K562 (cell line): Measurements from ENCODE around the gene CCL20. TPM values are rescaled to one million over a fixed set of nuclear protein-coding genes. Genes with fewer than 3 reads are reported as not detected.

Experiments
- ATAC-seq: fragments of 200-7000 bp; cut with Tn5 transposase; 3 replicates; pipeline ENCODE4 v1.9.1; 2020; ENCODE audit warnings: moderate library complexity
- BruUV-seq: library from RNA; stranded (reverse); fragments of 400-500 nt; replicated peaks from 2 replicates; lab custom pipeline; 2021; lab: Mats Ljungman, UMichigan
- CTCF ChIA-PET: fragments of 300-600 bp; formaldehyde crosslinking; extraction: SDS; loops from one replicate; lab custom pipeline; 2021; ENCODE audit warnings: low intra/inter-chr PET ratio; lab: Yijun Ruan, JAX
- POLR2A ChIA-PET: fragments of 300-600, 350-650 bp; sonication (Branson Sonifier 250); formaldehyde crosslinking; extraction: SDS; loops from one replicate; lab custom pipeline; 2021; ENCODE audit warnings: antibody characterized with exemption, inconsistent platforms; lab: Yijun Ruan, JAX
- DNase-seq, 4 experiments: peaks; one replicate each; pipeline versions ENCODE4 v3.0.0 to v3.0.0-alpha.2; 2011 to 2018; ENCODE audit warnings: low spot score in 3 of 4, mixed read lengths in 3 of 4; ENCODE audit errors: extremely low read depth in 1 of 4
- FAIRE-seq: peaks from 2 replicates; lab custom pipeline; 2011; peaks lifted over from hg19 to GRCh38; lab: Jason Lieb, UNC
- H2AFZ ChIP-seq: 2 replicates; pipeline ENCODE4 v1.6.0; 2011; ENCODE audit warnings: low read depth, low read length, control low read depth, inconsistent platforms
- H3K27ac ChIP-seq: fragments of 200-600 bp; 3 replicates; pipeline ENCODE4 v1.8.0; 2011; ENCODE audit warnings: low read depth, mild to moderate bottlenecking, control low read depth, inconsistent platforms, low read length, moderate library complexity, mixed read lengths; ENCODE audit errors: extremely low read depth
- H3K27me3 ChIP-seq, 2 experiments: fragments of 300-600 bp in 1 of 2; 2 replicates in 1 of 2; 3 replicates in 1 of 2; pipeline versions ENCODE4 v1.6.0 to v1.8.0; 2011; ENCODE audit warnings: inconsistent platforms in 2 of 2, low read length in 2 of 2, mild to moderate bottlenecking in 1 of 2, mixed read lengths in 1 of 2, moderate library complexity in 1 of 2; ENCODE audit not compliant: control insufficient read depth in 2 of 2, insufficient read depth in 2 of 2
- H3K36me3 ChIP-seq: fragments of 300-600 bp; 3 replicates; pipeline ENCODE4 v1.8.0; 2011; ENCODE audit warnings: mild to moderate bottlenecking, low read length, inconsistent platforms; ENCODE audit not compliant: control insufficient read depth, insufficient read depth
- H3K4me1 ChIP-seq, 2 experiments: fragments of 200-600 bp in 1 of 2; replicated peaks in 1 of 2; 2 replicates in 1 of 2; 3 replicates in 1 of 2; pipeline versions ENCODE4 v1.5.1 to v1.8.0; 2011; ENCODE audit warnings: inconsistent platforms in 2 of 2, low read length in 2 of 2, mild to moderate bottlenecking in 1 of 2, mixed read lengths in 1 of 2, moderate library complexity in 1 of 2; ENCODE audit not compliant: control insufficient read depth in 2 of 2, insufficient read depth in 2 of 2
- H3K4me2 ChIP-seq: 2 replicates; pipeline ENCODE4 v1.6.1; 2011; ENCODE audit warnings: low read length, control low read depth, inconsistent platforms, mixed read lengths; ENCODE audit not compliant: insufficient read depth
- H3K4me3 ChIP-seq: fragments of 200-600 bp; sonication (generic), shearing (Covaris generic); 2 replicates; pipeline ENCODE4 v1.5.1; 2016; ENCODE audit warnings: control low read depth, inconsistent platforms
- H3K79me2 ChIP-seq: fragments of 200-600 bp; 3 replicates; pipeline ENCODE4 v1.8.0; 2011; ENCODE audit warnings: low read length, inconsistent platforms; ENCODE audit not compliant: control insufficient read depth, insufficient read depth
- H3K9ac ChIP-seq, 2 experiments: 2 replicates each; pipeline versions ENCODE4 v1.6.0 to v1.6.1; 2011; ENCODE audit warnings: low read depth in 2 of 2, low read length in 2 of 2, control low read depth in 1 of 2, inconsistent platforms in 1 of 2, mild to moderate bottlenecking in 1 of 2, mixed read lengths in 1 of 2; ENCODE audit not compliant: insufficient read depth in 1 of 2
- H3K9me1 ChIP-seq: one replicate; pipeline ENCODE4 v1.6.0; 2011; ENCODE audit warnings: inconsistent platforms, mild to moderate bottlenecking, low read length, moderate library complexity; ENCODE audit not compliant: control insufficient read depth, insufficient read depth
- H3K9me3 ChIP-seq: replicated peaks from 2 replicates; pipeline ENCODE4 v1.5.1; 2011; ENCODE audit warnings: low read depth, low read length, inconsistent platforms; ENCODE audit not compliant: control insufficient read depth, insufficient read depth
- H4K20me1 ChIP-seq: replicated peaks from 2 replicates; pipeline ENCODE4 v1.6.1; 2011; ENCODE audit warnings: low read length, inconsistent platforms, mixed read lengths; ENCODE audit not compliant: control insufficient read depth, insufficient read depth
- FIP1L1 ChIP-seq: fragments of 200-400 bp; formaldehyde crosslinking; IDR thresholded peaks from 2 replicates; pipeline ENCODE4 v1.6.1; 2018; ENCODE audit warnings: mild to moderate bottlenecking, low read depth, low read length; ENCODE audit not compliant: poor library complexity, severe bottlenecking
- SFPQ ChIP-seq: fragments of 200-400 bp; formaldehyde crosslinking; IDR thresholded peaks from 2 replicates; pipeline ENCODE4 v1.6.1; 2017; ENCODE audit warnings: mild to moderate bottlenecking, low read depth, low read length, moderate library complexity
- ZBTB2 ChIP-seq: fragments of 450-650 bp; IDR thresholded peaks from 2 replicates; pipeline ENCODE4 v1.6.1; 2016; ENCODE audit warnings: antibody characterized with exemption
- ZNF140 ChIP-seq: fragments of 250-450 bp; sonication (Bioruptor Pico); IDR thresholded peaks from 2 replicates; pipeline ENCODE4 v1.8.0; 2021; ENCODE audit warnings: moderate library complexity, mild to moderate bottlenecking, inconsistent platforms
- WGBS: fragments of 100-300 bp; shearing (Covaris generic); methylation state at CpG from one replicate; pipeline ENCODE4 v1.1.6; 2016; ENCODE audit warnings: low coverage, mixed read lengths; ENCODE audit not compliant: insufficient coverage; ENCODE audit errors: missing lambda C conversion rate; 5-methylcytosine and 5-hydroxymethylcytosine counted together
- in situ Hi-C: fragments of 300-500 bp; cut with MboI; formaldehyde crosslinking; loops from 4 replicates; pipeline ENCODE4 v1.15.0; 2018; ENCODE audit warnings: inconsistent platforms, mixed read lengths
- intact Hi-C: fragments of 100-400 bp; cut with micrococcal nuclease; formaldehyde crosslinking; loops from 2 replicates; pipeline ENCODE4 v1.14.2; 2022
- polyA plus RNA-seq, 8 experiments: library from polyadenylated mRNA; depleted of rRNA in 4 of 8; stranded (reverse) in 5 of 8; unstranded in 3 of 8; fragments of >200 nt; fragmentation: Nextera tagmentation in 2 of 8; fragmentation: Illumina TruSeq in 1 of 8; extraction: Ambion mirVana in 2 of 8; extraction: Trizol in 1 of 8; gene quantifications; 2 replicates each; pipeline versions ENCODE4 v1.2.1 to v1.2.3, GENCODE V29; 2011 to 2014; ENCODE audit warnings: inconsistent platforms in 1 of 8, missing spikeins in 1 of 8
- total RNA-seq, 7 experiments: library from RNA; depleted of rRNA in 6 of 7; stranded (reverse); fragments of >200 nt in 6 of 7; fragmentation: Illumina TruSeq in 2 of 7; extraction: Trizol in 2 of 7; gene quantifications; 2 replicates each; pipeline versions ENCODE4 v1.2.1 to v1.2.3, GENCODE V29; 2011 to 2021; ENCODE audit warnings: low replicate concordance in 1 of 7
- TF ChIP-seq, protein P1 (sequence below), 2 experiments: fragments of 450-650 bp in 1 of 2; sonication (generic) in 1 of 2; formaldehyde crosslinking in 1 of 2; IDR thresholded peaks; 2 replicates each; pipeline versions ENCODE4 v1.7.1 to v1.9.0; 2016 to 2022; ENCODE audit warnings: inconsistent platforms in 1 of 2, mild to moderate bottlenecking in 1 of 2, missing genetic modification reagents in 1 of 2

The CCL20 gene
- total and polyA plus RNA-seq, 9 of the 15 experiments (the other 6 are each of a cell fraction or from before 2014, with no cell fraction given): 0.29 TPM; not detected in 8

- no peaks in the 10 kb centered on the region for H3K4me1 ChIP-seq
- FAIRE-seq (no peak), DNase-seq (no peak), ATAC-seq (no peak)
- no peaks in the 10 kb centered on the region for H3K9me3 ChIP-seq
- ChIA-PET POLR2A (no interaction called here), CTCF (no interaction called here)
- intact Hi-C loops (no loop called here), in situ Hi-C loops (no loop called here)
- H3K36me3 ChIP-seq: no peaks in the 10 kb centered on the region
- H4K20me1 ChIP-seq: no peaks in the 10 kb centered on the region
- no peak overlapping the region for H3K27ac ChIP-seq
- H3K9ac ChIP-seq: no peak overlapping the region
- H3K4me2 ChIP-seq: no peak overlapping the region
- 0% methylated on average over 7 of the region's 10 CpGs for WGBS
- BruUV-seq: no TSS peak
- H3K79me2 ChIP-seq: no peaks in the 10 kb centered on the region
- no peak overlapping the region for H3K4me3 ChIP-seq
- no peak overlapping the region for H2AFZ ChIP-seq
- H3K9me1 ChIP-seq: no peaks in the 10 kb centered on the region
- H3K27me3 ChIP-seq: no peaks in the 10 kb centered on the region
- TF ChIP-seq, protein P1, sequence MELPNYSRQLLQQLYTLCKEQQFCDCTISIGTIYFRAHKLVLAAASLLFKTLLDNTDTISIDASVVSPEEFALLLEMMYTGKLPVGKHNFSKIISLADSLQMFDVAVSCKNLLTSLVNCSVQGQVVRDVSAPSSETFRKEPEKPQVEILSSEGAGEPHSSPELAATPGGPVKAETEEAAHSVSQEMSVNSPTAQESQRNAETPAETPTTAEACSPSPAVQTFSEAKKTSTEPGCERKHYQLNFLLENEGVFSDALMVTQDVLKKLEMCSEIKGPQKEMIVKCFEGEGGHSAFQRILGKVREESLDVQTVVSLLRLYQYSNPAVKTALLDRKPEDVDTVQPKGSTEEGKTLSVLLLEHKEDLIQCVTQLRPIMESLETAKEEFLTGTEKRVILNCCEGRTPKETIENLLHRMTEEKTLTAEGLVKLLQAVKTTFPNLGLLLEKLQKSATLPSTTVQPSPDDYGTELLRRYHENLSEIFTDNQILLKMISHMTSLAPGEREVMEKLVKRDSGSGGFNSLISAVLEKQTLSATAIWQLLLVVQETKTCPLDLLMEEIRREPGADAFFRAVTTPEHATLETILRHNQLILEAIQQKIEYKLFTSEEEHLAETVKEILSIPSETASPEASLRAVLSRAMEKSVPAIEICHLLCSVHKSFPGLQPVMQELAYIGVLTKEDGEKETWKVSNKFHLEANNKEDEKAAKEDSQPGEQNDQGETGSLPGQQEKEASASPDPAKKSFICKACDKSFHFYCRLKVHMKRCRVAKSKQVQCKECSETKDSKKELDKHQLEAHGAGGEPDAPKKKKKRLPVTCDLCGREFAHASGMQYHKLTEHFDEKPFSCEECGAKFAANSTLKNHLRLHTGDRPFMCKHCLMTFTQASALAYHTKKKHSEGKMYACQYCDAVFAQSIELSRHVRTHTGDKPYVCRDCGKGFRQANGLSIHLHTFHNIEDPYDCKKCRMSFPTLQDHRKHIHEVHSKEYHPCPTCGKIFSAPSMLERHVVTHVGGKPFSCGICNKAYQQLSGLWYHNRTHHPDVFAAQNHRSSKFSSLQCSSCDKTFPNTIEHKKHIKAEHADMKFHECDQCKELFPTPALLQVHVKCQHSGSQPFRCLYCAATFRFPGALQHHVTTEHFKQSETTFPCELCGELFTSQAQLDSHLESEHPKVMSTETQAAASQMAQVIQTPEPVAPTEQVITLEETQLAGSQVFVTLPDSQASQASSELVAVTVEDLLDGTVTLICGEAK (IDR thresholded peaks at IDR 0.05): no peak
- TF ChIP-seq, protein P1 (CRISPR knock-in tag; IDR thresholded peaks at IDR 0.05): no peak
- TF ChIP-seq SFPQ (no peak), ZBTB2 (no peak), ZNF140 (CRISPR knock-in tag) (no peak), FIP1L1 (no peak)
Measured at GRCh38 chr2:227826019-227826521, 12.4 kb downstream of the CCL20 start.
